Muscle of leg (tissue), 16 donors: ENCODE data around the gene RBP2. TPM values are rescaled to one million over a fixed set of nuclear protein-coding genes. Genes with fewer than 3 reads are reported as not detected.

Experiments
- DNase-seq: peaks from one replicate; pipeline ENCODE4 v3.0.0; 2013
- H3K27ac ChIP-seq: one replicate; pipeline ENCODE4 v1.5.1; 2013; ENCODE audit warnings: mild to moderate bottlenecking, low read length, control low read depth
- H3K27me3 ChIP-seq: one replicate; pipeline ENCODE4 v1.6.1; 2013; ENCODE audit warnings: low read length; ENCODE audit not compliant: control insufficient read depth, insufficient read depth
- H3K36me3 ChIP-seq: one replicate; pipeline ENCODE4 v1.6.1; 2013; ENCODE audit warnings: low read length; ENCODE audit not compliant: control insufficient read depth, insufficient read depth
- H3K4me1 ChIP-seq: one replicate; pipeline ENCODE4 v1.6.1; 2013; ENCODE audit warnings: low read length; ENCODE audit not compliant: control insufficient read depth, insufficient read depth
- H3K4me3 ChIP-seq: one replicate; pipeline ENCODE4 v1.5.1; 2013; ENCODE audit warnings: low read length, control low read depth
- H3K9me3 ChIP-seq: replicated peaks from 2 replicates; pipeline ENCODE4 v1.6.1; 2013; ENCODE audit warnings: low read depth, low read length; ENCODE audit not compliant: control insufficient read depth
- WGBS: methylation state at CpG from one replicate; pipeline ENCODE4 v1.1.5; 2013; ENCODE audit warnings: missing lambda C conversion rate; ENCODE audit not compliant: insufficient coverage; 5-methylcytosine and 5-hydroxymethylcytosine counted together
- long read RNA-seq, 11 donors: transcript quantifications; one replicate each; lab custom pipeline, GENCODE V29; 2026
- polyA plus RNA-seq, 8 donors: library from polyadenylated mRNA; unstranded; fragments of 120-200 nt; gene quantifications; one replicate each; pipeline versions ENCODE4 v1.2.1 to v1.2.3, GENCODE V29; 2013; ENCODE audit warnings: inconsistent platforms in 1 of 8, low replicate concordance in 1 of 8; ENCODE audit not compliant: insufficient read length in 8 of 8, insufficient read depth in 1 of 8
- total RNA-seq: library from RNA; stranded (reverse); fragments of 120-200 nt; gene quantifications from one replicate; pipeline ENCODE4 v1.2.4, GENCODE V29; 2013

RBP2 gene
- total RNA-seq (not detected), polyA plus RNA-seq (10 to 100 TPM in 2 of 8 donors, 1 to 10 TPM in 1, under 1 TPM in 2, not detected in 3; 0.41 to 81.1 (median 1.4) TPM)
- long read RNA-seq, donor 1 = 0 reads
- long read RNA-seq, donor 2 = 0 reads
- long read RNA-seq, donor 3 = 0 reads
- long read RNA-seq, donor 4 = 0 reads
- long read RNA-seq, donor 5 = 0 reads
- long read RNA-seq, donor 6 = 0 reads
- long read RNA-seq, donor 7 = 0 reads
- long read RNA-seq, donor 8 = 0 reads
- long read RNA-seq, donor 9, partial matches to known transcripts = 0 of 1 reads
- long read RNA-seq, donor 9, other reads (novel, unspliced or antisense) = 0 of 1 reads
- long read RNA-seq, donor 10 = 0 reads
- long read RNA-seq, donor 11, transcript RBP2-201 (4 exons, 694 nt) = major isoform, 6 of 6 reads
- long read RNA-seq, donor 11, partial matches to known transcripts = 0 of 6 reads
- long read RNA-seq, donor 11, other reads (novel, unspliced or antisense) = 0 of 6 reads

GRCh38 chr3:139476348-139476747 is at the start of gene RBP2:
RBP2 (minus strand) TSS chr3:139476516; CDS start chr3:139476459, 57 bp downstream.
- WGBS = 96% methylated on average over 3 of the region's 4 CpGs

GRCh38 chr3:139524841-139525636 is 48.7 kb upstream of the RBP2 start:
- Histone ChIP-seq H3K4me1 (no peaks in the 10 kb centered on the region), H3K9me3 (no peaks in the 10 kb centered on the region), H3K27ac (no peak overlapping the region), H3K4me3 (no peak overlapping the region), H3K27me3 (no peaks in the 10 kb centered on the region), H3K36me3 (peaks cover 20% of the 10 kb centered on the region)
- DNase-seq = no peak
- 90% methylated on average over 6 of the region's 7 CpGs for WGBS

More at GRCh38 chr3:139476348-139476747, at the start of gene RBP2:
- H3K9me3 ChIP-seq = no peaks in the 10 kb centered on the region
- DNase-seq = no peak
- no peaks in the 10 kb centered on the region for H3K27me3 ChIP-seq
- no peaks in the 10 kb centered on the region for H3K36me3 ChIP-seq
- peaks cover 4% of the 10 kb centered on the region for H3K4me1 ChIP-seq
- no peak within 1 kb of the TSS for H3K4me3 ChIP-seq
- no peak within 1 kb of the TSS for H3K27ac ChIP-seq

- peaks cover 18% of the 10 kb centered on the region for H3K36me3 ChIP-seq
- H3K4me1 ChIP-seq = peaks cover 3% of the 10 kb centered on the region
- H3K9me3 ChIP-seq = no peaks in the 10 kb centered on the region
- no peak overlapping the region for H3K27ac ChIP-seq
- no CpG with 5 or more reads among the region's 1 CpG for WGBS
- DNase-seq = no peak
- no peak overlapping the region for H3K4me3 ChIP-seq
- no peaks in the 10 kb centered on the region for H3K27me3 ChIP-seq
Measured at GRCh38 chr3:139523718-139524117, 47.4 kb upstream of the RBP2 start.

- no peak overlapping the region for H3K27ac ChIP-seq
- no peaks in the 10 kb centered on the region for H3K27me3 ChIP-seq
- no peak for DNase-seq
- peaks cover 9% of the 10 kb centered on the region for H3K4me1 ChIP-seq
- H3K36me3 ChIP-seq = peaks cover 18% of the 10 kb centered on the region
- H3K4me3 ChIP-seq = no peak overlapping the region
- WGBS = 97% methylated on average over 3 of the region's 5 CpGs
- H3K9me3 ChIP-seq = no peaks in the 10 kb centered on the region
Measured at GRCh38 chr3:139523166-139523565, 46.9 kb upstream of the RBP2 start.

GRCh38 chr3:139522421-139522820 is 46.1 kb upstream of the RBP2 start:
- Histone ChIP-seq H3K9me3 (no peaks in the 10 kb centered on the region), H3K36me3 (peaks cover 18% of the 10 kb centered on the region), H3K4me1 (peaks cover 10% of the 10 kb centered on the region), H3K27ac (no peak overlapping the region), H3K4me3 (no peak overlapping the region), H3K27me3 (no peaks in the 10 kb centered on the region)
- DNase-seq = no peak
- WGBS = no CpG with 5 or more reads among the region's 2 CpGs

- H3K36me3 ChIP-seq = peaks cover 20% of the 10 kb centered on the region
- no peaks in the 10 kb centered on the region for H3K27me3 ChIP-seq
- no peak for DNase-seq
- no CpG with 5 or more reads among the region's 1 CpG for WGBS
- no peak overlapping the region for H3K27ac ChIP-seq
- no peak overlapping the region for H3K4me3 ChIP-seq
- no peaks in the 10 kb centered on the region for H3K9me3 ChIP-seq
- peaks cover 10% of the 10 kb centered on the region for H3K4me1 ChIP-seq
Measured at GRCh38 chr3:139521816-139522215, 45.5 kb upstream of the RBP2 start.

GRCh38 chr3:139521144-139521543 is 44.8 kb upstream of the RBP2 start:
- WGBS = no CpG with 5 or more reads among the region's 3 CpGs
- DNase-seq = no peak
- Histone ChIP-seq H3K9me3 (no peaks in the 10 kb centered on the region), H3K36me3 (peaks cover 14% of the 10 kb centered on the region), H3K27ac (no peak overlapping the region), H3K27me3 (no peaks in the 10 kb centered on the region), H3K4me1 (peaks cover 10% of the 10 kb centered on the region), H3K4me3 (no peak overlapping the region)

- H3K27ac ChIP-seq = no peak overlapping the region
- no peaks in the 10 kb centered on the region for H3K9me3 ChIP-seq
- 95% methylated on average over 2 of the region's 7 CpGs for WGBS
- DNase-seq = peak; percentile 43
- H3K36me3 ChIP-seq = peaks cover 14% of the 10 kb centered on the region
- H3K4me1 ChIP-seq = peaks cover 10% of the 10 kb centered on the region
- no peak overlapping the region for H3K4me3 ChIP-seq
- H3K27me3 ChIP-seq = no peaks in the 10 kb centered on the region
Measured at GRCh38 chr3:139519998-139520737, 43.9 kb upstream of the RBP2 start.

- H3K4me3 ChIP-seq = no peak overlapping the region
- WGBS = 95% methylated on average over 7 of the region's 9 CpGs
- H3K27me3 ChIP-seq = no peaks in the 10 kb centered on the region
- H3K27ac ChIP-seq = no peak overlapping the region
- H3K9me3 ChIP-seq = no peaks in the 10 kb centered on the region
- peaks cover 12% of the 10 kb centered on the region for H3K36me3 ChIP-seq
- DNase-seq = no peak
- peaks cover 10% of the 10 kb centered on the region for H3K4me1 ChIP-seq
Measured at GRCh38 chr3:139518926-139519842, 42.9 kb upstream of the RBP2 start.
